ENCODE measurements around the gene CCDC93. TPM values are rescaled to one million over a fixed set of nuclear protein-coding genes. Genes with fewer than 3 reads are reported as not detected.

Gene CCDC93
- total RNA-seq, 1 experiment from 2014 or later, result 18.7 TPM

- Histone ChIP-seq H3K36me3 (ENCODE audit: control insufficient read depth in 1 of 2, insufficient read depth in 2 of 2, low read length in 2 of 2) (no peaks in the 10 kb centered on the region), H3K79me2 (ENCODE audit: insufficient read depth, low read length) (no peaks in the 10 kb centered on the region), H3K4me3 (replicated peaks in 1 of 2; ENCODE audit: low read depth in 1 of 2, low read length in 2 of 2) (no peak overlapping the region), H3K9me2 (ENCODE audit: insufficient read depth) (no peaks in the 10 kb centered on the region), H3K4me2 (ENCODE audit: low read length) (no peak overlapping the region), H3K27me3 (ENCODE audit: insufficient read depth, low read length) (no peaks in the 10 kb centered on the region), H3K4me1 (ENCODE audit: control insufficient read depth in 1 of 2, insufficient read depth in 2 of 2, low read length in 2 of 2) (peaks cover 0 to 24% of the 10 kb centered on the region in 2 experiments; a peak in 2 of 4 replicates), H2AFZ (ENCODE audit: low read depth, low read length, poor library complexity, severe bottlenecking) (no peak overlapping the region), H3K27ac (ENCODE audit: low read depth, low read length) (no peak overlapping the region), H4K20me1 (ENCODE audit: insufficient read depth) (no peaks in the 10 kb centered on the region), H3K9me3 (ENCODE audit: control insufficient read depth in 1 of 2, insufficient read depth in 1 of 2, low read depth in 1 of 2, low read length in 2 of 2) (no peaks in the 10 kb centered on the region), H3K9ac (ENCODE audit: low read length) (no peak overlapping the region)
- intact Hi-C loops (cut with micrococcal nuclease), result loop anchor here (5.0 to 10.0 kb wide), 3 partner anchors 173 to 606 kb away; no protein-coding TSS in a partner anchor
- ATAC-seq (no peak), DNase-seq (ENCODE audit: low read depth, low spot score) (no peak)
- POLR2A ChIA-PET, result no interaction called here
- TF ChIP-seq ZFX (IDR thresholded peaks at IDR 0.05) (no peak), REST (IDR thresholded peaks at IDR 0.05; ENCODE audit: low read depth) (no peak), SIN3A (IDR thresholded peaks at IDR 0.05; ENCODE audit: low read depth) (no peak), YY1 (IDR thresholded peaks at IDR 0.05; ENCODE audit: extremely low read depth, insufficient replicate concordance, low read depth, low read length) (no peak), SRF (IDR thresholded peaks at IDR 0.05; ENCODE audit: low read depth) (no peak), MAX (IDR thresholded peaks at IDR 0.05) (no peak), POLR2AphosphoS5 (IDR thresholded peaks at IDR 0.05; ENCODE audit: low read depth, low read length) (no peak), EZH2 (IDR thresholded peaks at IDR 0.05) (no peak), ZBTB33 (IDR thresholded peaks at IDR 0.05; ENCODE audit: extremely low read depth, insufficient replicate concordance, low read length) (no peak), EGR1 (IDR thresholded peaks at IDR 0.05; ENCODE audit: low read depth) (no peak), TCF7L2 (IDR thresholded peaks at IDR 0.05; ENCODE audit: borderline replicate concordance, extremely low read depth, insufficient read depth, insufficient read length) (no peak), POLR2A (IDR thresholded peaks at IDR 0.05; ENCODE audit: borderline replicate concordance, extremely low read depth, insufficient read depth, insufficient read length) (no peak), ZNF274 (IDR thresholded peaks at IDR 0.05; ENCODE audit: low read depth, low read length) (no peak), SP1 (IDR thresholded peaks at IDR 0.05; ENCODE audit: low read depth) (no peak)
- RAD21 ChIA-PET (ENCODE audit: low non-redundant PET in 1 of 2, low total read pairs in 2 of 2, uncharacterized antibody in 2 of 2, unreplicated experiment in 2 of 2), result no interaction called here
- no TSS peak for BruUV-seq (replicated peaks)
- CTCF ChIA-PET, result no interaction called here
Measured at GRCh38 chr2:118049140-118049815, 35.4 kb upstream of the CCDC93 start.
